GM18502 (cell line): Measurements from ENCODE around the gene MCEMP1.
A peak's percentile ranks its signal among the peaks of the same experiment; 100 is the strongest.

Source experiments
- ATAC-seq: cut with Tn5 transposase; IDR thresholded peaks from one replicate; pipeline ENCODE4 v1.9.1; 2021; ENCODE audit warnings: mild to moderate bottlenecking; ENCODE audit not compliant: unreplicated experiment, poor library complexity

Gene MCEMP1

GRCh38 chr19:7691497-7691896, 14.6 kb downstream of the MCEMP1 start:
- no peak for ATAC-seq

DNA sequence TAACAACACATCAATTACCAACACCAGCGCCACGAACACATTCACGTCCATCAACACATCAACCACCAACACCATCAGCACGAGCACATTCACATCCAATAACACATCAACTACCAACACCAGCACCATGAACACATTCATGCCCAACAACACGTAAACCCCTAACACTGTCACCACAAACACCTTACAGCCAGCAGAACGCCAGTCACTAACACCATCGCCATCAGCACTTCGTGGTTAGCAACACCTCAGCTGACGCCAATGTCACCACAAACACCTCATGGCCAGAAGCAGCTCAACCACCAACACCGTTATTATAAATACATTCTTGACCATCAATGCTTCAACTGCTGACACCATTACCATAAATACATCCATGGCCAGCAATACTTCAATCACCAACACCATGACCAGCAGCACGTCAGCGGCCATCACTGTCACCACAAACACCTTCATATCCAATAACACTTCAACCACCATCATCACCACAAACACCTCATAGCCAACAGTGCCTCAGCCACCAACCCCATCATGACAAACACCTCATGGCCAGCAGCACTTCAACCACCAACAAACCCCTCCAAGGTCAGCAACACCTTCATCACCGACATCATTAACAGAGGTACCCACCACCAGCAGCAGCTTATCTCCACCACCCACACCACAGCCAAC, 15.7 kb downstream of the MCEMP1 start:
- ATAC-seq, result no peak

DNA sequence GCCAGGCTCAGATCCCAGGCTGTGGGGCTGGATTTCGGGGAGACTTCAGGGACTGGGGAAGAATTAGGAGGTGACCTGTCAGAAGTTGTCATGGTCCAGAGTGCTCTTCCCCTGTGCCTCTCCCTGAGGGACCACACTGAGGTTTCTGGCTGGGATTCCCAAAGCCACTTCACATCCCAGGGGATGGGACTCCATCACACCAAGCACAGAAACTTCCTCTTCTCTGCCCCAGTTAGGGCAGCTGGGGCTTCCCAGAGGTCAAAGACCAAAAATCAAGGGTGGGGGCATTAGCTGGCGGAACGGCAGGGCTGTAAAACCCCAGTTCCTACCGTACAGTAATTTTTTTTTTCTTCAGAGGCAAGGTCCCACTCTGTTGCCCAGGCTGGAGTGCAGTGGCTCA, 17.6 kb downstream of the MCEMP1 start:
- ATAC-seq, result no peak

- ATAC-seq, result no peak
Observed at GRCh38 chr19:7697721-7698287, 20.9 kb downstream of the MCEMP1 start.

- ATAC-seq, result no peak
Observed at GRCh38 chr19:7698583-7698982, 21.7 kb downstream of the MCEMP1 start.

DNA sequence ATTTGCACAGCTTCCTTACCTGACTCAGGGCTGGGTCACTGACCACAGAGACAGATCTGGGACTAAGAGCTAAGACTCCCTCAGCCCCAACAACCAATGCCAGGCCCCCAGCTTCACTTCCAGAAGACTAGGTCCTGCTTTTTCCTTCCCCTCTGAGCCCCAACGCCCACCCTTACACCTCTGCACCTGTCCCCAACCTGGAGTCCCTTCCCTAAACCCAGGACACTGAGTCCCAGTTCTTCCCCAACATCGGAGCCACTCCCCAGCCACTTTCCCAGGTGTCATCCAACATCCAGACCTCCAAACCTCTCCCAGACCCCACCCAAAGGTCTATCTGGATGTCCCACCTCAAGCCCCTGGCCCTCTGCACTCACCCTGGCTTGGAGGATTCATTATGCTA, 22.1 kb downstream of the MCEMP1 start:
- no peak for ATAC-seq

- no peak for ATAC-seq
Observed at GRCh38 chr19:7699417-7700401, 22.8 kb downstream of the MCEMP1 start.

DNA sequence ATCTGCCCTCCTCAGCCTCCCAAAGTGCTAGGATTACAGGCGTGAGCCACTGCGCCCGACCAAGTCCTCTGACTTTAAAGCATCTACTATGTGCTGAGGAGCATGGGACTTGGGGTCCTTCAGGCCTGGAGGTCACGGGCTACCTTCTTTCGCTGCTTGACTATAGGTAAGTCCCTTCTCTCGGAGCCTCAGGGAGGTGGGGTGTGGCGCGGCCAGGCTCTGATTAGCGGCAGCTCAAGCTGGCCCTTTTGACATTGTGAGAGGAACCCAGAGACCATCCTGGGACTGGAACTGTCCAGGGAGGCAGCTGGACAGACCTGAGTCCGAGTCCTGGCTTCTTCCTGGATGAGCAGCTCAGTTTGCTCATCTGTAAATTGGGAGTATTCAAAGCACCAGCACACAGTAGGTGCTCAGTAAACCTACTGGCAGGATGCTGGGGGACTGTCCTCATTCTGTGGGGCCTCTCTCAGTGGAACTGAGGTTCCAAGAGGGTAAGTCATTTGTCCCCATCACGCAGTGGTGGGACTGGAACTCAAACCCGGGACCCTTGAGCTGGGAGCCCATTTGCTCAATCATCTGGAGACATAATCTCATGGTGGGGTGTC, 24.3 kb downstream of the MCEMP1 start:
- no peak for ATAC-seq

DNA sequence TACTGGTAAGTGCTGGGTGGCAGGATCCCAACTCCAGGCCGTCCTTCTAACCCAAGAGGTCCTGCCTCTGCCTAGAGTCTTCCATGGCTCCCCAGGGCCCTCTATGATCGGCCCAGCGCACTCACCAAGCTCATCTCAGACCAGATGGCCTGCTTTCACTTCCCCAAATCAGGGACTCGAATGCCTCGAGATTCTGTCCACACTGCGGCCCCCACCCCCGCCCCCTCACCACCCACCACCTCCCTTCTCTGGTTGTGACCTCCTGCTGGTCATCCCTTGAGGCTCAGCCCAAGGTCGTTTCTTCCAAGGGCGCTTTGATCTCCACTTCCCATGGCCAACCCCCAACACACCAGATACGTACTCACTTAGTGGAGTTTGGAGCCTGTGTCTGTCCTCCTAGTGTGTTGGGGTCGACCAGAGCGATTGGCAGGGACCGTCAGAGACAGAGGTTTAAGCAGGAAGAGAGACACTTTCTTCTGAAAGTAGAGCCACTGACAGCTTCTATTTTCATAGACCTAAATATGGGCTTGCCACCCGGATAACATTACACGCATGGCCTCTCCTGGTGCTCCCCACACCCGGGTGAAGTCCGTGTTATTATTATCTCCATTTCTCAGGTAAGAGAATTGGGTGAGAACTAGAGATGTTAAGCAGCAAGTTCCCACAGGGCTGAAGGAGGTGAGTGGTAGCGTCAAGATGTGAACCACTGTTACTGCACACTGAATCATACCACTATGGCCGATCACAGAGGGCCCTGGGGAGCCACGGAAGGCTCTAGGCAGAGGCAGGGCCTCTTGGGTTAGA, 25.0 kb downstream of the MCEMP1 start, which contains the start of gene FCER2:
Gene FCER2 (minus strand): TSS at position 478 of the 804 bp plus-strand sequence. CDS start 2,371 bp downstream, outside the sequence.
- peak; percentile 50 for ATAC-seq

- no peak for ATAC-seq
Observed at GRCh38 chr19:7703332-7703731, 26.4 kb downstream of the MCEMP1 start.

DNA sequence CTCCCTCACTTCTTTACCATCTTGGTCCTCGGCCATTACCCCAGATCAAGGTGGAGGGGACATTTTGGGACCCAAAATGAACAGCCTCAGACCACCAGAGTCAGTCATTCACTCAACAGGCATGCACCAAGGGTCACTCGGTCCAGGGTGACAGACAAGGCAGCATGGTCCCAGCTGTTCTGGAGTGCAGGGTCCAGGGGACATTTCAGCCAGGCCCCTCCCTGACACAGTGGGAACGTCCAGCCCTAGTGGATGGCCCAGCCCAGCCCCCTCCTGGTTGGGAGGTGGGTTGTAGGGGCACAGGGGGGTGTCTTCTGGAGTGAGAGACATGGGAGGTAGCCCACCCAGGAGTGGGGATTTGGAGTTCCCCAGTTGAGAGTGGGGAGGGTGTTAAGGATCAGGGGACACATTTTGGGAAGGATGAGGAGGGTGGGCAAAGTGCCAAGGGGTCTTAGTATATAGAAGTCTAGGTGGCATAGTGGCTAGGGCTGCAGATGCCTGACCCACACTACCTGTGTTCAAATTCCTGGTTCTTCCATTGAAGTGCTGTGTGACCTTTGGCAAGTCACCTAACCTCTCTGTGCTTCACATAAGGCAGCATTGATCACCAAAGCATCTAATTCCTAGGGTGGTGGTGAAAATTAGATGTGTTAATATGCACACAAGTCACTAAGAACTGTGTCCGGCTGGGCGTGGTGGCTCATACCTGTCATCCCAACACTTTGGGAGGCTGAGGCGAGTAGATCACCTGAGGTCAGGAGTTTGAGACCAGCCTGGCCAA, 27.6 kb downstream of the MCEMP1 start:
- no peak for ATAC-seq

DNA sequence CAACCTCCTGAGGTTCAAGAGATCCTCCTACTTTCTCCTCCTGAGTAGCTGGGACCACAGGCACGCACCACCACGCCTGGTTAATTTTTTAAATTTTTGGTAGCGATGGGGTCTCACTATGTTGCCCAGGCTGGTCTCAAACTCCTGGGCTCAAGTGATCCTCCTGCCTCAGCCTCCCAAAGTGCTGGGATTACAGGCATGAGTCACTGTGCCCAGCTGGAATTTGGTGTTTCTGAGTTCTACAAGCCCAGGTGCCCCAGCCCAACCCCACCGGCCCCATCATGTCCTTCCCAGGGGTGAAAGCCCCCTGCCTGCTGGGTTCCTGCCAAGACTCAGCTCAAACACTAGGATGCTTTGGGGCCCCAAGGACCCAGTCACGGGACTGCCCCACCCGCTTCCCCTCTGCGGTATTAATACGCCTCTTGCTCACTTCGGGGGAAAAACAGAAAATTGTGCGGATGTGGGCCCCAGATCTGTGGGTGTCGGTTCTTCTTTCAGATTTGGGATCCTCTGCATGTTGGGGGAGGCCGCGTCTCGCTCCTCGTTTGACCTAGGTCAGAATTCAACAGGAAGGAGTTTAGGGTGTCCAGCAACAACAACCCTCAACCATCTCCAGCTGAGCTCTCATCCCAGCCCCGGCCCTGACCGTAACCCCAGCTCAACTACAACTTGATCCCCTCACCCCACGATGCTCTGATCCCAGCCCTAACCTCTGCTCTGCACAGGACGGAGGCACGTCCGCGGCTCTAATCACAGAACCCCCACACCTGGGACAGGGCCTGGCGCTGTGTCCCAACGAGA, 28.7 kb downstream of the MCEMP1 start:
- peak; percentile 60 for ATAC-seq

- no peak for ATAC-seq
Observed at GRCh38 chr19:7706188-7706954, 29.5 kb downstream of the MCEMP1 start.

DNA sequence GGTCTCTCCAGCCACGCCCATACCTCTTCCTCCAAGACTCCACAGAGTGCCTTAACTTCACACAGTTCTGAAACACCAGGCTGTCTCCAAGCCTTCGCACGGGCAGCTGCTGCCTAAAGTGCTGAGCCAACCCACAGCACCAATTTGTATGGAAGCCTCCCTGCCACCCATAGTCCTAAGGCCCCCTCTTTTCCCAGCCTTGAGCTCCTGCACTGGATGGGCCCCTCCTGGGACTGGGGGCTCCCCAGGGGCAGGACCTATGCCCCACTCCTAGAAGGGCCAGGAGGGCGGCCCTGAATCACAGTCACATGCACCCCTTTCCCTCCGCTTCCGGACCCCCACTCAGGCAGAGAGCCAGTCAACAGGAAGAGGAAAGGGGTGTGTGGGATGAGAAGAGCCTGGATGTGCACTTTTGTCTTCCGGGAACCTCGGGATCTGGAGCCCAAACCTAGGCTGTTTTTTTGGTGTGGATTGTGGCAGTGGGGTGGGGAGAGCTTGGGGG, 30.1 kb downstream of the MCEMP1 start:
- ATAC-seq, result no peak

DNA sequence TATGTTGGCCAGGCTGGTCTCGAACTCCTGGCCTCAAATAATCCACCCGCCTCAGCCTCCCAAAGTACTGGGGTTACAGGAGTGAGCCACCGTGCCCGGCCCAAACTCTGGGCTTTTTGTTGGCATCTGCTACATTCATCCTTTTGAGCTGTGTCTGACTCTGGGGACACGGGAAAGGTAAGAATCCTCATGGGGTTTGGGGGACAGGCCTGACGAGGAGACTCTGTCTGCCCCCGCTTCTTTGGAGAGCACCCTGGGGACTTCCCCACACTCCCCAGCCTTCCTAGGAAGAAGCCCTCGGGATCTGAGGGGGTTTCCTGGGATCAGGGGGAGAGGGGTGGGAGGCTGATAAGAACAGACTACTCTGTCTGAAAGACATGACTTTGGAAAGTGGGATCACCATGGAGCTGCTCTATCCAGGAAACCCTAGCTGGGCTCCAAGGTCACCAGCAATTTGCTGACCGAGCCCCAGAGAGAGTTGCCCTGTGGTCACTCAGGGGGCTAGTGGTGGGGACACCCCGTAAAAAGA, 33.1 kb downstream of the MCEMP1 start:
- ATAC-seq, result no peak

DNA sequence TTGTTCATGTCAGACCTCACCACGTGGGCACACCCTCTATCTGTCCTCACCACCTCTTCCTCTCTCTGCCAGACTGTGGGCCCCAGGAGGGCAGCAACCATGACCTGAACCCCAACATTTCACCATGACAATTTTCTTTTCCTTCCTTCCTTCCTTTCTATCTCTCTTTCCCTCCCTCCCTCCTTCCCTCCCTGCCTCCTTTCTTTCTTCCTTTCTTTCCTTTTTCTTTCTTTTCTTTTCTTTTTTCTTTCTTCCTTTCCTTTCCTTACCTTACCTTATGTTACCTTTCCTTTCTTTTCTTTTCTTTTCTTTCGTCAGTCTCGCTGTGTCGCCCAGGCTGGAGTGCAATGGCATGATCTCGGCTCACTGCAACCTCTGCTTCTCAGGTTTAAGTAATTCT, 33.7 kb downstream of the MCEMP1 start:
- no peak for ATAC-seq

GRCh38 chr19:7715671-7716070, 38.8 kb downstream of the MCEMP1 start:
- no peak for ATAC-seq
